ENCODE results near the gene OCA2.

DNA sequence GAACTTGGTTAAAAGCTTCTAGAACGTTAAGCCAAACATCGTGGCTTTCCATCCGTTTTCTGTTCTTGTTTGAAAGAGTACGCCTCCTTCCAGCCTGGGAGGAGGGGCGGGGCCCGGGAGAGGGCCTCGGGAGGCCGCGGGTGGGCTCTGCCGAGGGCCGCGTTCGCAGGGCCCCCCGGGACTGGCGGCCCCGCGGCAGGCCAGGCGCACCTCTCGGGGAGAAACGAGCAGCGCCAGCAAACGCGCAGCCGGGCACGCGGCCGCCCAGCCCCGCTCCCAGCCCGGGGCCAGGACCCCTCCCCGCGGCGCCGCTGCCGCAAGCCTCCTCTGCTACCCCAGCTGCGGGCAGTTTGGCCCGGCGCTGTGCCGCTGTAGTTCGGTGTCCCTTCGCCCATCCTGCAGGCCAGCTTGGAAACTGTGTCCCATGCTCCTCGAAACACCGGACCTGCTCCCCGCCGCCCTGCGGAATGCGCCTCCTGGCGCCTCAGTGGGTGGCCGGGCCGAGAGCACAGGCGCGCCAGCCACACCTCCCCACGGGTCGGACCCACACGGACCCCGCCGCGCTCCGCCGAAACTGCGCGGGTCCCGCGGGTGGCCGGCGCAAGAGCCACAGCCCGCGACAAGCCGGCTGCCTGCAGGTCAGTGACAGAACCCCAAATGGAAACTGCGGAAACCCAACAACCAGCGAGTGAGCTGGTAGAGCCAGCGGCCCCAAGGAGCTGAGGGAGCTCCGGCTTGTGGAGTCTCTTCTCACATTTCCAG, 2.3 kb downstream of the OCA2 start:
- TF ChIP-seq, protein P1, sequence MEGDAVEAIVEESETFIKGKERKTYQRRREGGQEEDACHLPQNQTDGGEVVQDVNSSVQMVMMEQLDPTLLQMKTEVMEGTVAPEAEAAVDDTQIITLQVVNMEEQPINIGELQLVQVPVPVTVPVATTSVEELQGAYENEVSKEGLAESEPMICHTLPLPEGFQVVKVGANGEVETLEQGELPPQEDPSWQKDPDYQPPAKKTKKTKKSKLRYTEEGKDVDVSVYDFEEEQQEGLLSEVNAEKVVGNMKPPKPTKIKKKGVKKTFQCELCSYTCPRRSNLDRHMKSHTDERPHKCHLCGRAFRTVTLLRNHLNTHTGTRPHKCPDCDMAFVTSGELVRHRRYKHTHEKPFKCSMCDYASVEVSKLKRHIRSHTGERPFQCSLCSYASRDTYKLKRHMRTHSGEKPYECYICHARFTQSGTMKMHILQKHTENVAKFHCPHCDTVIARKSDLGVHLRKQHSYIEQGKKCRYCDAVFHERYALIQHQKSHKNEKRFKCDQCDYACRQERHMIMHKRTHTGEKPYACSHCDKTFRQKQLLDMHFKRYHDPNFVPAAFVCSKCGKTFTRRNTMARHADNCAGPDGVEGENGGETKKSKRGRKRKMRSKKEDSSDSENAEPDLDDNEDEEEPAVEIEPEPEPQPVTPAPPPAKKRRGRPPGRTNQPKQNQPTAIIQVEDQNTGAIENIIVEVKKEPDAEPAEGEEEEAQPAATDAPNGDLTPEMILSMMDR (conservative IDR thresholded peaks at IDR 0.05; ENCODE audit: low read depth, low read length): no peak
- TF ChIP-seq EZH2 (IDR thresholded peaks at IDR 0.05; ENCODE audit: borderline replicate concordance, low read depth, low read length, poor library complexity, severe bottlenecking): no peak
